ENCODE results near the gene DOCK2. TPM values are rescaled to one million over a fixed set of nuclear protein-coding genes. Genes with fewer than 3 reads are reported as not detected.

Gene DOCK2
- polyA plus RNA-seq, 2 of the 4 experiments (the other 2 are of a cell fraction), result 2.1 to 4.6 TPM

GRCh38 chr5:169777159-169777558 lies 140.1 kb downstream of the DOCK2 start:
- H3K9me3 ChIP-seq, result no peaks in the 10 kb centered on the region
- no peak for FAIRE-seq
- H3K4me3 ChIP-seq, result no peak overlapping the region
- ChIA-PET CTCF (no interaction called here), POLR2A (no interaction called here)
- WGBS (ENCODE audit: missing lambda C conversion rate), result 65% methylated on average over 6 of the region's 6 CpGs
- no peak overlapping the region for H3K4me2 ChIP-seq
- no peak for ATAC-seq
- DNase-seq (ENCODE audit: low read depth in 1 of 2, low spot score in 1 of 2), result no peak
- TF ChIP-seq ESRRA (IDR thresholded peaks at IDR 0.05; ENCODE audit: borderline replicate concordance, low read length) (no peak), POLR2A (IDR thresholded peaks at IDR 0.05; ENCODE audit: low read length) (no peak), ZNF302 (CRISPR knock-in tag; IDR thresholded peaks at IDR 0.05) (no peak), TFCP2L1 (CRISPR knock-in tag; IDR thresholded peaks at IDR 0.05) (no peak), RFX5 (IDR thresholded peaks at IDR 0.05) (no peak), TP53 (CRISPR knock-in tag; IDR thresholded peaks at IDR 0.05) (no peak), ZSCAN20 (CRISPR knock-in tag; IDR thresholded peaks at IDR 0.05) (no peak), KDM5A (IDR thresholded peaks at IDR 0.05) (no peak), ELK1 (IDR thresholded peaks at IDR 0.05; ENCODE audit: low read depth, low read length) (no peak), HOXB13 (CRISPR knock-in tag; IDR thresholded peaks at IDR 0.05; ENCODE audit: low read depth) (no peak), KDM1A (IDR thresholded peaks at IDR 0.05; ENCODE audit: low read depth) (no peak), JUN (IDR thresholded peaks at IDR 0.05) (no peak), HDAC2 (IDR thresholded peaks at IDR 0.05) (no peak), BHLHE40 (IDR thresholded peaks at IDR 0.05; ENCODE audit: low read depth, low read length) (no peak)
- no peaks in the 10 kb centered on the region for H3K4me1 ChIP-seq
- H3K27ac ChIP-seq, result no peak overlapping the region

- ChIA-PET POLR2A (no interaction called here), CTCF (interaction anchor here (1.0 kb wide), 2 partner anchors 201 to 1191 kb away, joined by 3 to 4 read pairs; partner anchors contain the start of gene INSYN2B)
- no peak for ATAC-seq
- Histone ChIP-seq H3K4me2 (no peak overlapping the region), H3K9me3 (no peaks in the 10 kb centered on the region), H3K27ac (no peak overlapping the region), H3K4me3 (no peak overlapping the region), H3K4me1 (no peaks in the 10 kb centered on the region)
- no peak for DNase-seq (ENCODE audit: low read depth in 1 of 2, low spot score in 1 of 2)
- 69% methylated on average over 7 of the region's 7 CpGs for WGBS (ENCODE audit: missing lambda C conversion rate)
- no peak for TF ChIP-seq CHD2 (IDR thresholded peaks at IDR 0.05; ENCODE audit: low read length, partially characterized antibody)
- no peak for TF ChIP-seq CTCF (IDR thresholded peaks at IDR 0.05)
- TF ChIP-seq HEYL (CRISPR knock-in tag; IDR thresholded peaks at IDR 0.05), result no peak
- TF ChIP-seq ZFP36 (IDR thresholded peaks at IDR 0.05; ENCODE audit: borderline replicate concordance, partially characterized antibody), result no peak
- no peak for TF ChIP-seq RNF2 (IDR thresholded peaks at IDR 0.05; ENCODE audit: borderline replicate concordance, low read depth)
- TF ChIP-seq NFE2L2 (conservative IDR thresholded peaks at IDR 0.05; ENCODE audit: low read length), result no peak
- no peak for TF ChIP-seq MAX (IDR thresholded peaks at IDR 0.05)
- TF ChIP-seq CEBPB (IDR thresholded peaks at IDR 0.05), result no peak
- no peak for TF ChIP-seq TP53 (CRISPR knock-in tag; IDR thresholded peaks at IDR 0.05)
- no peak for TF ChIP-seq CBX2 (IDR thresholded peaks at IDR 0.05; ENCODE audit: borderline replicate concordance, low read depth)
- TF ChIP-seq MYC (IDR thresholded peaks at IDR 0.05; ENCODE audit: borderline replicate concordance, low read length), result no peak
- TF ChIP-seq HES2 (IDR thresholded peaks at IDR 0.05), result no peak
- no peak for TF ChIP-seq CBX8 (IDR thresholded peaks at IDR 0.05)
- no peak for TF ChIP-seq MAFK (IDR thresholded peaks at IDR 0.05; ENCODE audit: partially characterized antibody)
- TF ChIP-seq BHLHE40 (IDR thresholded peaks at IDR 0.05; ENCODE audit: low read depth, low read length), result no peak
- no peak for TF ChIP-seq RARB (CRISPR knock-in tag; IDR thresholded peaks at IDR 0.05)
- no peak for TF ChIP-seq HDAC2 (IDR thresholded peaks at IDR 0.05)
- FAIRE-seq, result no peak
These were observed 141.8 kb downstream of the DOCK2 start for GRCh38 chr5:169778622-169779596.

Measured in A549 (cell line).